HCT116 (cell line): Measurements from ENCODE around the gene ZBTB42. TPM values are rescaled to one million over a fixed set of nuclear protein-coding genes. Genes with fewer than 3 reads are reported as not detected.

Experiments
- ATAC-seq: fragments of 200-7000 bp; cut with Tn5 transposase; 2 replicates; pipeline ENCODE4 v1.9.1; 2020; ENCODE audit warnings: mild to moderate bottlenecking, moderate library complexity
- BruUV-seq: library from RNA; stranded (reverse); fragments of 400-500 nt; replicated peaks from 2 replicates; lab custom pipeline; 2021; lab: Mats Ljungman, UMichigan
- CTCF ChIA-PET: fragments of 300-600 bp; sonication (Branson Sonifier 250); formaldehyde crosslinking; loops from one replicate; lab custom pipeline; 2021; ENCODE audit warnings: antibody characterized with exemption; lab: Charles Lee
- POLR2A ChIA-PET: fragments of 300-600, 350-600 bp; sonication (Branson Sonifier 250); formaldehyde crosslinking; loops from one replicate; lab custom pipeline; 2021; ENCODE audit warnings: antibody characterized with exemption; lab: Charles Lee
- RAD21 ChIA-PET, 2 experiments: fragments of 300-600 bp; sonication (Branson Sonifier 250); formaldehyde crosslinking; loops; one replicate each; lab custom pipeline; 2023; ENCODE audit warnings: low total read pairs in 2 of 2; ENCODE audit not compliant: uncharacterized antibody in 2 of 2, unreplicated experiment in 2 of 2, low non-redundant PET in 1 of 2; lab: Charles Lee
- DNase-seq: peaks from one replicate; pipeline ENCODE4 v3.0.0-alpha.2; 2010; ENCODE audit warnings: low read depth, low spot score
- H2AFZ ChIP-seq: fragments of 200-600 bp; shearing (Covaris generic), sonication (generic); 2 replicates; pipeline ENCODE4 v1.6.1; 2017; ENCODE audit warnings: low read depth, mixed run types, mixed read lengths, antibody characterized with exemption, low read length; ENCODE audit not compliant: poor library complexity, severe bottlenecking
- H3K27ac ChIP-seq: 2 replicates; pipeline ENCODE4 v1.5.1; 2012; ENCODE audit warnings: low read depth, low read length
- H3K27me3 ChIP-seq: fragments of 200-600 bp; sonication (generic); 2 replicates; pipeline ENCODE4 v1.6.1; 2016; ENCODE audit warnings: mixed run types, low read length, mixed read lengths; ENCODE audit not compliant: insufficient read depth
- H3K36me3 ChIP-seq, 2 experiments: fragments of 200-500 bp in 1 of 2; fragments of 200-600 bp in 1 of 2; sonication (Bioruptor generic) in 1 of 2; sonication (generic) in 1 of 2; 2 replicates each; pipeline versions ENCODE4 v1.5.1 to v1.6.1; 2014 to 2016; ENCODE audit warnings: low read length in 2 of 2, inconsistent platforms in 1 of 2, mixed read lengths in 1 of 2, mixed run types in 1 of 2; ENCODE audit not compliant: insufficient read depth in 2 of 2, control insufficient read depth in 1 of 2
- H3K4me1 ChIP-seq, 2 experiments: fragments of 200-600 bp in 1 of 2; sonication (generic) in 1 of 2; 2 replicates each; pipeline versions ENCODE4 v1.5.1 to v1.6.1; 2012 to 2017; ENCODE audit warnings: low read length in 2 of 2, inconsistent platforms in 1 of 2, mild to moderate bottlenecking in 1 of 2, mixed read lengths in 1 of 2, mixed run types in 1 of 2, moderate library complexity in 1 of 2; ENCODE audit not compliant: insufficient read depth in 2 of 2, control insufficient read depth in 1 of 2
- H3K4me2 ChIP-seq: fragments of 200-600 bp; sonication (generic); 2 replicates; pipeline ENCODE4 v1.6.1; 2017; ENCODE audit warnings: mixed run types, low read length, mixed read lengths
- H3K4me3 ChIP-seq, 2 experiments: fragments of 200-600 bp in 1 of 2; sonication (generic) in 1 of 2; replicated peaks in 1 of 2; 2 replicates each; pipeline ENCODE4 v1.5.1; 2011 to 2016; ENCODE audit warnings: low read length in 2 of 2, control low read depth in 1 of 2, low read depth in 1 of 2, mild to moderate bottlenecking in 1 of 2, mixed read lengths in 1 of 2, mixed run types in 1 of 2
- H3K79me2 ChIP-seq: fragments of 200-600 bp; sonication (generic); 2 replicates; pipeline ENCODE4 v1.6.1; 2017; ENCODE audit warnings: mild to moderate bottlenecking, mixed run types, low read length, moderate library complexity, mixed read lengths; ENCODE audit not compliant: insufficient read depth
- H3K9ac ChIP-seq: fragments of 200-600 bp; sonication (generic); 2 replicates; pipeline ENCODE4 v1.6.1; 2016; ENCODE audit warnings: low read length, mixed read lengths
- H3K9me2 ChIP-seq: fragments of 200-600 bp; sonication (generic), shearing (Covaris generic); 2 replicates; pipeline ENCODE4 v1.6.1; 2017; ENCODE audit warnings: mixed run types, mild to moderate bottlenecking, moderate library complexity; ENCODE audit not compliant: insufficient read depth
- H3K9me3 ChIP-seq, 2 experiments: fragments of 200-500 bp in 1 of 2; fragments of 200-600 bp in 1 of 2; sonication (Bioruptor generic) in 1 of 2; sonication (generic) in 1 of 2; 2 replicates each; pipeline ENCODE4 v1.6.1; 2014 to 2017; ENCODE audit warnings: low read length in 2 of 2, mixed read lengths in 2 of 2, inconsistent platforms in 1 of 2, low read depth in 1 of 2, mild to moderate bottlenecking in 1 of 2, mixed run types in 1 of 2, moderate library complexity in 1 of 2; ENCODE audit not compliant: control insufficient read depth in 1 of 2, insufficient read depth in 1 of 2
- H4K20me1 ChIP-seq: fragments of 200-600 bp; sonication (generic), shearing (Covaris generic); 2 replicates; pipeline ENCODE4 v1.6.1; 2017; ENCODE audit warnings: mixed run types, mild to moderate bottlenecking, moderate library complexity; ENCODE audit not compliant: insufficient read depth
- CBX3 ChIP-seq: IDR thresholded peaks from 2 replicates; pipeline ENCODE4 v1.6.1; 2012; ENCODE audit warnings: low read depth
- ELF1 ChIP-seq: IDR thresholded peaks from 2 replicates; pipeline ENCODE4 v1.6.1; 2012; ENCODE audit warnings: low read depth, borderline replicate concordance
- POLR2A ChIP-seq: IDR thresholded peaks from 2 replicates; pipeline ENCODE4 v1.7.0; 2011; ENCODE audit warnings: borderline replicate concordance; ENCODE audit not compliant: insufficient read depth, insufficient read length; ENCODE audit errors: extremely low read depth
- YY1 ChIP-seq: IDR thresholded peaks from 2 replicates; pipeline ENCODE4 v1.6.1; 2011; ENCODE audit warnings: low read length, low read depth, moderate library complexity, mild to moderate bottlenecking; ENCODE audit not compliant: insufficient replicate concordance; ENCODE audit errors: extremely low read depth
- ZBTB33 ChIP-seq: IDR thresholded peaks from 2 replicates; pipeline ENCODE4 v1.6.1; 2011; ENCODE audit warnings: mild to moderate bottlenecking, low read length, moderate library complexity; ENCODE audit not compliant: insufficient replicate concordance; ENCODE audit errors: extremely low read depth
- intact Hi-C: fragments of 100-400 bp; cut with micrococcal nuclease; formaldehyde crosslinking; loops from 2 replicates; pipeline ENCODE4 v1.10.0; 2022
- total RNA-seq: library from RNA; stranded (reverse); gene quantifications from one replicate; pipeline ENCODE4 v1.2.1, GENCODE V29; 2021; ENCODE audit not compliant: unreplicated experiment
- TF ChIP-seq, protein P1 (sequence below): IDR thresholded peaks from 2 replicates; pipeline ENCODE4 v1.6.1; 2012; ENCODE audit warnings: low read depth

Gene ZBTB42
- total RNA-seq, 1 experiment from 2014 or later, result 4.4 TPM

DNA sequence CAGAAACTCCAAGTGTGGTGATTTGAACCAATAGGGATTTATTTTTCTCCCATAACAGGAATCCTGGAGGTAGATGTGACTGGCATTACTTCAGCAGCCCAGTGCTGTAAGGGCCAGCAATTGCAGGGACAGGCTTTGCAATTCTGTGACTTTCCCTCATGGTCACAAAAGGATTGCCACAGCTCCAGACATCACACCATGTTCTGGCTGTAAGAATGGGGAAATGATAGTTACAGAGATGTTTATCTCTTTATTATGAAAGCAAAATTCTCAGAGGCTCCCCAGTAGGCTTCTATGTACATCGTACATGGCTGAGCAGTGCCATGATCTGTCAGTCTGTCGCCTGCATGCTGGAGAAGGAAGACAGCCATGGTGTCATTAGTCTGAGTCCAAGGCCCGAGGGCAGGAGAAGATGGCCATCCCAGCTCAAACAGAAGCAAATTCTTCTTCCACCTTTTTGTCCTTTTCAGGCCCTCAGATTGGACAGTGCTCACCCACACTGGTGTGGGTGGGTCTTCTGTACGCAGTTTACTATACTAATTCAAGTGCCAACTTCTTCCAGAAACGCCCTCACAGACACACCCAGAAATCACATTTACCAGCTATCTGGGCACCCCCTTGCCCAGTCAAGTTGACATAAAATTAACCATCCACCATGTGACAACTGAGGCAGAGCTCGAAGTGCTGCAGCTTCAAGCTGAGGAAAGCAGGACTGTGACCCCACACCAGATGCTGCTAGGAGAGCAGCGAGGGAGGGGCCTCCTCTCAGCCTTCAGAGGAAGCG, 17.2 kb downstream of the ZBTB42 start (continued):
- no peak for TF ChIP-seq ZBTB33
- TF ChIP-seq, all 23 proteins: peak for 0

DNA sequence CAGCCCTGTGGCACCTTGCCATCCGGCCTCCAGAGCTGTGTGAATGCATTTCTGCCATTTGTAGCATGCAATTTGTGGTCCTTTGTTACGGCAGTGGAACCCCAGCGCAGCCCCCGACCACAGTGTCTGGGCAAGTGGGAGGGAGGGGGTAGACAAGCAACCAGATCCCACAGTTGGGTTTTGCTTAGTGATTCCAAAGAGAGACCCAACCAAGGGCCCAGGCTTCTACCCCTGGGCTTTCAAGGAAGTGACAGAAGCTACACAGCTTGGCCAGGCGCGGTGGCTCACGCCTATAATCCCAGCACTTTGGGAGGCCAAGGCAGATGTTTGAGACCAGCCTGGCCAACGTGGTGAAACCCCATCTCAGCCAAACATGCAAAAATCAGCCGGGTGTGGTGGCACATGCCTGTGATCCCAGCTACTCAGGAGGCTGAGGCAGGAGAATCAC, 17.8 kb downstream of the ZBTB42 start:
- Histone ChIP-seq H3K9me3 (no peaks in the 10 kb centered on the region), H4K20me1 (no peaks in the 10 kb centered on the region), H2AFZ (no peak overlapping the region), H3K9me2 (no peaks in the 10 kb centered on the region), H3K9ac (no peak overlapping the region), H3K4me3 (no peak overlapping the region), H3K27me3 (no peaks in the 10 kb centered on the region), H3K4me1 (peaks cover 14 to 33% of the 10 kb centered on the region in 2 experiments; a peak in 3 of 4 replicates), H3K79me2 (peaks cover 16% of the 10 kb centered on the region), H3K27ac (no peak overlapping the region), H3K4me2 (no peak overlapping the region), H3K36me3 (no peaks in the 10 kb centered on the region)
- RAD21 ChIA-PET, result no interaction called here
- TF ChIP-seq YY1 (no peak), ELF1 (no peak), CBX3 (no peak), POLR2A (no peak)
- TF ChIP-seq, protein P1, sequence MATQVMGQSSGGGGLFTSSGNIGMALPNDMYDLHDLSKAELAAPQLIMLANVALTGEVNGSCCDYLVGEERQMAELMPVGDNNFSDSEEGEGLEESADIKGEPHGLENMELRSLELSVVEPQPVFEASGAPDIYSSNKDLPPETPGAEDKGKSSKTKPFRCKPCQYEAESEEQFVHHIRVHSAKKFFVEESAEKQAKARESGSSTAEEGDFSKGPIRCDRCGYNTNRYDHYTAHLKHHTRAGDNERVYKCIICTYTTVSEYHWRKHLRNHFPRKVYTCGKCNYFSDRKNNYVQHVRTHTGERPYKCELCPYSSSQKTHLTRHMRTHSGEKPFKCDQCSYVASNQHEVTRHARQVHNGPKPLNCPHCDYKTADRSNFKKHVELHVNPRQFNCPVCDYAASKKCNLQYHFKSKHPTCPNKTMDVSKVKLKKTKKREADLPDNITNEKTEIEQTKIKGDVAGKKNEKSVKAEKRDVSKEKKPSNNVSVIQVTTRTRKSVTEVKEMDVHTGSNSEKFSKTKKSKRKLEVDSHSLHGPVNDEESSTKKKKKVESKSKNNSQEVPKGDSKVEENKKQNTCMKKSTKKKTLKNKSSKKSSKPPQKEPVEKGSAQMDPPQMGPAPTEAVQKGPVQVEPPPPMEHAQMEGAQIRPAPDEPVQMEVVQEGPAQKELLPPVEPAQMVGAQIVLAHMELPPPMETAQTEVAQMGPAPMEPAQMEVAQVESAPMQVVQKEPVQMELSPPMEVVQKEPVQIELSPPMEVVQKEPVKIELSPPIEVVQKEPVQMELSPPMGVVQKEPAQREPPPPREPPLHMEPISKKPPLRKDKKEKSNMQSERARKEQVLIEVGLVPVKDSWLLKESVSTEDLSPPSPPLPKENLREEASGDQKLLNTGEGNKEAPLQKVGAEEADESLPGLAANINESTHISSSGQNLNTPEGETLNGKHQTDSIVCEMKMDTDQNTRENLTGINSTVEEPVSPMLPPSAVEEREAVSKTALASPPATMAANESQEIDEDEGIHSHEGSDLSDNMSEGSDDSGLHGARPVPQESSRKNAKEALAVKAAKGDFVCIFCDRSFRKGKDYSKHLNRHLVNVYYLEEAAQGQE, result no peak
- CTCF ChIA-PET, result no interaction called here
- DNase-seq, result no peak
- no TSS peak for BruUV-seq
- ATAC-seq, result no peak
- intact Hi-C loops, result no loop called here
- POLR2A ChIA-PET, result no interaction called here
